HepG2 (cell line): Measurements from ENCODE around the gene COL9A3. TPM values are rescaled to one million over a fixed set of nuclear protein-coding genes. Genes with fewer than 3 reads are reported as not detected.

ENCODE experiments used
- ATAD3A ChIP-seq: sonication (generic); formaldehyde crosslinking; IDR thresholded peaks from 2 replicates; pipeline ENCODE4 v1.4.0; 2020; ENCODE audit warnings: missing genetic modification reagents
- ATF1 ChIP-seq: IDR thresholded peaks from 2 replicates; pipeline ENCODE4 v1.6.1; 2016; ENCODE audit warnings: mild to moderate bottlenecking, control low read depth
- BCL3 ChIP-seq: sonication (generic); formaldehyde crosslinking; IDR thresholded peaks from 2 replicates; pipeline ENCODE4 v1.5.1; 2020; ENCODE audit warnings: mild to moderate bottlenecking, missing genetic modification reagents, moderate library complexity
- HDAC2 ChIP-seq: sonication (generic); formaldehyde crosslinking; IDR thresholded peaks from 2 replicates; pipeline ENCODE4 v1.4.0; 2020; ENCODE audit warnings: missing genetic modification reagents
- IKZF5 ChIP-seq: IDR thresholded peaks from 2 replicates; pipeline ENCODE4 v1.6.1; 2018; ENCODE audit warnings: missing genetic modification reagents, mild to moderate bottlenecking, missing compliant biosample characterization
- MTF2 ChIP-seq: sonication (generic); formaldehyde crosslinking; IDR thresholded peaks from 2 replicates; pipeline ENCODE4 v1.5.0; 2020; ENCODE audit warnings: missing genetic modification reagents, borderline replicate concordance
- NFE2 ChIP-seq: sonication (generic); formaldehyde crosslinking; IDR thresholded peaks from 2 replicates; pipeline ENCODE4 v1.4.0; 2020; ENCODE audit warnings: missing genetic modification reagents
- PAF1 ChIP-seq: IDR thresholded peaks from 2 replicates; pipeline ENCODE4 v1.6.1; 2016; ENCODE audit warnings: missing genetic modification reagents, missing compliant biosample characterization
- TEAD2 ChIP-seq: sonication (generic); formaldehyde crosslinking; IDR thresholded peaks from 2 replicates; pipeline ENCODE4 v1.9.0; 2021; ENCODE audit warnings: missing genetic modification reagents
- ZFP36L1 ChIP-seq: sonication (generic); formaldehyde crosslinking; IDR thresholded peaks from 2 replicates; pipeline ENCODE4 v1.8.0; 2022; ENCODE audit warnings: mild to moderate bottlenecking, missing genetic modification reagents, moderate library complexity
- ZNF10 ChIP-seq: sonication (generic); formaldehyde crosslinking; IDR thresholded peaks from 2 replicates; pipeline ENCODE4 v1.4.0; 2020; ENCODE audit warnings: mild to moderate bottlenecking, low read depth, missing genetic modification reagents, borderline replicate concordance
- ZNF678 ChIP-seq: sonication (generic); formaldehyde crosslinking; IDR thresholded peaks from 2 replicates; pipeline ENCODE4 v1.4.0; 2020; ENCODE audit warnings: mild to moderate bottlenecking, missing genetic modification reagents
- ZSCAN12 ChIP-seq: sonication (generic); formaldehyde crosslinking; IDR thresholded peaks from 2 replicates; pipeline ENCODE4 v1.9.0; 2021; ENCODE audit warnings: mild to moderate bottlenecking, missing genetic modification reagents
- polyA plus RNA-seq, 8 experiments: library from polyadenylated mRNA; depleted of rRNA in 3 of 8; stranded (reverse) in 7 of 8; unstranded in 1 of 8; fragments of >200 nt; fragmentation: Illumina TruSeq in 4 of 8; extraction: Trizol in 4 of 8; gene quantifications; 2 replicates each; pipeline versions ENCODE4 v1.2.1 to v1.2.3, GENCODE V29; 2011 to 2016; ENCODE audit warnings: low read depth in 4 of 8, missing spikeins in 1 of 8, mixed read lengths in 1 of 8; ENCODE audit not compliant: insufficient read depth in 1 of 8
- total RNA-seq, 5 experiments: library from RNA; depleted of rRNA; stranded (reverse); fragments of >200 nt; fragmentation: Illumina TruSeq; extraction: Trizol; gene quantifications; 2 replicates each; pipeline ENCODE4 v1.2.3, GENCODE V29; 2016; ENCODE audit warnings: low read depth in 1 of 5
- TF ChIP-seq, protein P1 (sequence below): sonication (generic); formaldehyde crosslinking; IDR thresholded peaks from 2 replicates; pipeline ENCODE4 v1.4.0; 2020; ENCODE audit warnings: mild to moderate bottlenecking, missing genetic modification reagents
- TF ChIP-seq, protein P2 (sequence below): sonication (generic); formaldehyde crosslinking; IDR thresholded peaks from 2 replicates; pipeline ENCODE4 v1.5.0; 2020; ENCODE audit warnings: mild to moderate bottlenecking, missing genetic modification reagents, moderate library complexity
- TF ChIP-seq, protein P3 (sequence below): sonication (generic); formaldehyde crosslinking; IDR thresholded peaks from 2 replicates; pipeline ENCODE4 v1.9.0; 2021; ENCODE audit warnings: missing genetic modification reagents, mild to moderate bottlenecking, borderline replicate concordance

Gene COL9A3
- total and polyA plus RNA-seq, 2 of the 13 experiments (the other 11 are each of a cell fraction or from before 2014, with no cell fraction given): 155 to 204 TPM

DNA sequence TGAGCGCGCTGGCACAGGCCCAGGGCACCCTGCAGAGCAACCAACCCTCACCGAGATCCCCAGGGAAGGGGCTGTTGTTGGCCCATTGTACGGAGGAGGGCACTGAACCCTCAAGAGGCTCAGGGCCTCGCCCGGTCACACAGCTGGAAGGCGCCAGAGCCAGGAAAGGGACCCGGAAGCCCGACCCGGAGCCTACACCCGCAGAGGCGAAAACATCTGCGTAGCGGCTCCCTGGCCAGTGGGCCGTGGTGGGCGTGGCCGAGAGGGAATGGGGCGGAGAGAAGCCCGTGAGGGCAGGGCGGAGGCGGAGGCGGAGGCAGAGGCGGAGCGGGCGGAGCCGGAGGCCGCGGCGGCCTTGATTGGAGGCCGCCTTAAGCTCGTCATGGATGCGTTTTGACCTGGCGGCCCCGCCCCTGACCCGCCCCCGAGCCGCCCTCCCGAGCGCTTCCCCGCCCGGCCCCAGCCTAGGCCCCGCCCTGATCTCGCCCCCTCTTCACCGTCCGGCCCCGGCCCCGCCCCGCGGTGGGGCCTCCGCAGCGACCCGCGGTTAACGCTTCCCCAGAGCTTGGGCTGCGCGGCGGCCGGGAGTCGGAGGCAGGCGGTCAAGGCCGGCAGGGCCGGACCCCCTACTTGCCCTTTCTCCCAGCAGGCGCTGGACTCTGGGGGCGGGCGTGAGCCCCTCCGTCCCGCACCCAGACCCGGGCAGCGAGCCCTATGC is 22.7 kb upstream of the COL9A3 start (continued):
- TF ChIP-seq PAF1 (CRISPR knock-in tag): no peak
- peak; percentile 41; the same call in 1 of the 2 replicates for TF ChIP-seq IKZF5 (CRISPR knock-in tag)
- TF ChIP-seq TEAD2 (CRISPR knock-in tag): no peak
- TF ChIP-seq HDAC2: peak; percentile 26; the same call in 1 of the 2 replicates
- TF ChIP-seq MTF2 (CRISPR knock-in tag): peak; percentile 85; the same call in 1 of the 2 replicates
- TF ChIP-seq BCL3 (CRISPR knock-in tag): no peak; the same call in none of the 2 replicates
- TF ChIP-seq ATAD3A (CRISPR knock-in tag): 0 out of 2 replicates have a peak, but pooled peaks have one; percentile 9
- peak; percentile 93 for TF ChIP-seq ZFP36L1
- TF ChIP-seq ZNF10 (CRISPR knock-in tag): no peak
- TF ChIP-seq, protein P1, sequence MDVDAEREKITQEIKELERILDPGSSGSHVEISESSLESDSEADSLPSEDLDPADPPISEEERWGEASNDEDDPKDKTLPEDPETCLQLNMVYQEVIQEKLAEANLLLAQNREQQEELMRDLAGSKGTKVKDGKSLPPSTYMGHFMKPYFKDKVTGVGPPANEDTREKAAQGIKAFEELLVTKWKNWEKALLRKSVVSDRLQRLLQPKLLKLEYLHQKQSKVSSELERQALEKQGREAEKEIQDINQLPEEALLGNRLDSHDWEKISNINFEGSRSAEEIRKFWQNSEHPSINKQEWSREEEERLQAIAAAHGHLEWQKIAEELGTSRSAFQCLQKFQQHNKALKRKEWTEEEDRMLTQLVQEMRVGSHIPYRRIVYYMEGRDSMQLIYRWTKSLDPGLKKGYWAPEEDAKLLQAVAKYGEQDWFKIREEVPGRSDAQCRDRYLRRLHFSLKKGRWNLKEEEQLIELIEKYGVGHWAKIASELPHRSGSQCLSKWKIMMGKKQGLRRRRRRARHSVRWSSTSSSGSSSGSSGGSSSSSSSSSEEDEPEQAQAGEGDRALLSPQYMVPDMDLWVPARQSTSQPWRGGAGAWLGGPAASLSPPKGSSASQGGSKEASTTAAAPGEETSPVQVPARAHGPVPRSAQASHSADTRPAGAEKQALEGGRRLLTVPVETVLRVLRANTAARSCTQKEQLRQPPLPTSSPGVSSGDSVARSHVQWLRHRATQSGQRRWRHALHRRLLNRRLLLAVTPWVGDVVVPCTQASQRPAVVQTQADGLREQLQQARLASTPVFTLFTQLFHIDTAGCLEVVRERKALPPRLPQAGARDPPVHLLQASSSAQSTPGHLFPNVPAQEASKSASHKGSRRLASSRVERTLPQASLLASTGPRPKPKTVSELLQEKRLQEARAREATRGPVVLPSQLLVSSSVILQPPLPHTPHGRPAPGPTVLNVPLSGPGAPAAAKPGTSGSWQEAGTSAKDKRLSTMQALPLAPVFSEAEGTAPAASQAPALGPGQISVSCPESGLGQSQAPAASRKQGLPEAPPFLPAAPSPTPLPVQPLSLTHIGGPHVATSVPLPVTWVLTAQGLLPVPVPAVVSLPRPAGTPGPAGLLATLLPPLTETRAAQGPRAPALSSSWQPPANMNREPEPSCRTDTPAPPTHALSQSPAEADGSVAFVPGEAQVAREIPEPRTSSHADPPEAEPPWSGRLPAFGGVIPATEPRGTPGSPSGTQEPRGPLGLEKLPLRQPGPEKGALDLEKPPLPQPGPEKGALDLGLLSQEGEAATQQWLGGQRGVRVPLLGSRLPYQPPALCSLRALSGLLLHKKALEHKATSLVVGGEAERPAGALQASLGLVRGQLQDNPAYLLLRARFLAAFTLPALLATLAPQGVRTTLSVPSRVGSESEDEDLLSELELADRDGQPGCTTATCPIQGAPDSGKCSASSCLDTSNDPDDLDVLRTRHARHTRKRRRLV: peak; percentile 6; the same call in 1 of the 2 replicates
- TF ChIP-seq, protein P2, sequence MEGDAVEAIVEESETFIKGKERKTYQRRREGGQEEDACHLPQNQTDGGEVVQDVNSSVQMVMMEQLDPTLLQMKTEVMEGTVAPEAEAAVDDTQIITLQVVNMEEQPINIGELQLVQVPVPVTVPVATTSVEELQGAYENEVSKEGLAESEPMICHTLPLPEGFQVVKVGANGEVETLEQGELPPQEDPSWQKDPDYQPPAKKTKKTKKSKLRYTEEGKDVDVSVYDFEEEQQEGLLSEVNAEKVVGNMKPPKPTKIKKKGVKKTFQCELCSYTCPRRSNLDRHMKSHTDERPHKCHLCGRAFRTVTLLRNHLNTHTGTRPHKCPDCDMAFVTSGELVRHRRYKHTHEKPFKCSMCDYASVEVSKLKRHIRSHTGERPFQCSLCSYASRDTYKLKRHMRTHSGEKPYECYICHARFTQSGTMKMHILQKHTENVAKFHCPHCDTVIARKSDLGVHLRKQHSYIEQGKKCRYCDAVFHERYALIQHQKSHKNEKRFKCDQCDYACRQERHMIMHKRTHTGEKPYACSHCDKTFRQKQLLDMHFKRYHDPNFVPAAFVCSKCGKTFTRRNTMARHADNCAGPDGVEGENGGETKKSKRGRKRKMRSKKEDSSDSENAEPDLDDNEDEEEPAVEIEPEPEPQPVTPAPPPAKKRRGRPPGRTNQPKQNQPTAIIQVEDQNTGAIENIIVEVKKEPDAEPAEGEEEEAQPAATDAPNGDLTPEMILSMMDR (CRISPR knock-in tag): peak; percentile 44
- no peak for TF ChIP-seq ZSCAN12
- TF ChIP-seq, protein P3, sequence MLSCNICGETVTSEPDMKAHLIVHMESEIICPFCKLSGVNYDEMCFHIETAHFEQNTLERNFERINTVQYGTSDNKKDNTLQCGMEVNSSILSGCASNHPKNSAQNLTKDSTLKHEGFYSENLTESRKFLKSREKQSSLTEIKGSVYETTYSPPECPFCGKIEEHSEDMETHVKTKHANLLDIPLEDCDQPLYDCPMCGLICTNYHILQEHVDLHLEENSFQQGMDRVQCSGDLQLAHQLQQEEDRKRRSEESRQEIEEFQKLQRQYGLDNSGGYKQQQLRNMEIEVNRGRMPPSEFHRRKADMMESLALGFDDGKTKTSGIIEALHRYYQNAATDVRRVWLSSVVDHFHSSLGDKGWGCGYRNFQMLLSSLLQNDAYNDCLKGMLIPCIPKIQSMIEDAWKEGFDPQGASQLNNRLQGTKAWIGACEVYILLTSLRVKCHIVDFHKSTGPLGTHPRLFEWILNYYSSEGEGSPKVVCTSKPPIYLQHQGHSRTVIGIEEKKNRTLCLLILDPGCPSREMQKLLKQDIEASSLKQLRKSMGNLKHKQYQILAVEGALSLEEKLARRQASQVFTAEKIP (CRISPR knock-in tag): no peak
- no peak for TF ChIP-seq NFE2 (CRISPR knock-in tag)
- 0 out of 2 replicates have a peak, but pooled peaks have one; percentile 36 for TF ChIP-seq ZNF678 (CRISPR knock-in tag)
- no peak for TF ChIP-seq ATF1 (CRISPR knock-in tag)
